ENCODE data around the gene TRMT2A.
"Not testable (repeated sequence)": the region's sequence is repeated elsewhere in the genome, so short reads cannot be mapped to it uniquely, and the experiment has no call there.

TRMT2A gene

GRCh38 chr22:20083157-20083890, 33.7 kb downstream of the TRMT2A start:
- no peak for DNase-seq

GRCh38 chr22:20080776-20081654, 36.0 kb downstream of the TRMT2A start:
- DNase-seq, result peak; percentile 14

DNA sequence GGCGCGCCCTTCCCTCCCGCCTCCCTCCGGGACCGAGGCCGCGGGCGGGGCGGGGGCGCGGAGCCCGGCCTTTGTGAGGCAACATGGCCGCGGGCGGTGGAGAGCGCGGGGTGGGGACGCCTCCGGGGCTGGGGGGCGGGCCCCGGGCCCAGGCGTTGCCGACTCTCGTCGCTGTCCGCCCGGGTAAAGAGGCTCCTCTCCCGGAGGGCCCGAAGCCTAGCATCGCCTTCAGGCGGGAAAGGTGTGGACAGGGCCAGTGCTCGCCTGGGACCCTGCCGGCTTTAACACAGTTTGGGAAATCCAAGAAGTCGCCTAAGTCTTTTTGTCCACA, 36.6 kb downstream of the TRMT2A start:
- no peak for DNase-seq

DNA sequence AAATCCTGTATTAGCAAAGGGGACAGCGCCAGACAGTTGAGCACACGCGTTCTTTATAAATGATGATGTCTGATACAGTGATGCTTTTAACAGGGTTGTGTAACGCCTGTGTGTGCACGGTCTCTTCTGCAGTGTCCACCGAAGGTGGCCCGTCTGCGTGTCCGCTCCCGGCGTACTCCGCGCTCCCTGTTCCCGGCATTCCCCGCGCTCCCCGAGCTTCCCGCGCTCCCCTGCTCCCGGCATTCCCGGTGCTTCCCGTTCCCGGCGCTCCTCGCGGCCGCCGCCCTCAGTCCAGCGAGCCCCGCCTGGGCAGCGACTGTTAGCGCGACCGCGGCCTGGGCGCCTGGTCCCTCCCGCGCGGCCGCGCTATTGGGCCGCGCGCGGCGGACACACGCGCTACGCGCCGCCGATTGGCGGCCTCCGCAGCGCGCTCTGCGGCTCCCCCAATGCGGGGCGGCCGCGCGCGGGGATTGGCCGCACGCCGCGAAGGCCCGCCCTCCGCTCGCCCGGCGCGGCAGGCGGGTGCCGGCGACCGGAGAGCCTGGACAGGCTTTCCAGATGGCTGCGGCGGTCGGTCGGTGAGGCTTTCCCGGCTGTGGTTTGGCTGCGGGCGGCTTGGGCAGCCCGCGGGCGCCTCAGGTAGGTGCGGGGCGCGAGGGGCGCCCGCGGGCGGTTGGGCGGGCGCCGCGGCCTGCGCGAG, 37.1 kb downstream of the TRMT2A start, which contains the start of gene DGCR8:
Gene DGCR8 (plus strand): TSS at position 497 of the 700 bp plus-strand sequence. CDS start 5,723 bp downstream, outside the sequence.
- DNase-seq, result peak; percentile 93

GRCh38 chr22:20076627-20077172, 40.3 kb downstream of the TRMT2A start:
- no peak for DNase-seq

GRCh38 chr22:20071524-20071972, 45.5 kb downstream of the TRMT2A start:
- no peak for DNase-seq

- no peak for DNase-seq
Observed at GRCh38 chr22:20069331-20070042, 47.5 kb downstream of the TRMT2A start.

DNA sequence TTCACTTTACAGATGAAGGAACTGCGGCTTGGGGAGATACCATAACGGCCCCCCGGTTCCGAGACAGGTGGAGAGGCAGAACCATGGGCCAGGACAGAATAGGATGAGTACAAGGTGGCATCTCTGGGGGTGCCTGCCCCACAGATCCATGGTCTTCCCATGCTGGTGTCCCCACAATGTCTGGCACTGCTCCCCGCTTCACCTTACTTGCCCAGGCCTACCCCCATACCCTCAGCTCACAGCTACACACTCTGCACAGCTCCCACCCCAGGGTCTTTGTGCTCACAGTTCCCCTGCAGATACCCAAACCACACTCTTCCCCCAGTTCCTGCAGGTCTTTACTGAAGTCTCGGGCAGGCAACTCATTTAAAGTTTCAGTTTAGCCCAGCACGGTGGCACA, 48.4 kb downstream of the TRMT2A start:
- no peak for DNase-seq

- not testable (repeated sequence) for DNase-seq
Observed at GRCh38 chr22:20067384-20067682, 49.7 kb downstream of the TRMT2A start.

DNA sequence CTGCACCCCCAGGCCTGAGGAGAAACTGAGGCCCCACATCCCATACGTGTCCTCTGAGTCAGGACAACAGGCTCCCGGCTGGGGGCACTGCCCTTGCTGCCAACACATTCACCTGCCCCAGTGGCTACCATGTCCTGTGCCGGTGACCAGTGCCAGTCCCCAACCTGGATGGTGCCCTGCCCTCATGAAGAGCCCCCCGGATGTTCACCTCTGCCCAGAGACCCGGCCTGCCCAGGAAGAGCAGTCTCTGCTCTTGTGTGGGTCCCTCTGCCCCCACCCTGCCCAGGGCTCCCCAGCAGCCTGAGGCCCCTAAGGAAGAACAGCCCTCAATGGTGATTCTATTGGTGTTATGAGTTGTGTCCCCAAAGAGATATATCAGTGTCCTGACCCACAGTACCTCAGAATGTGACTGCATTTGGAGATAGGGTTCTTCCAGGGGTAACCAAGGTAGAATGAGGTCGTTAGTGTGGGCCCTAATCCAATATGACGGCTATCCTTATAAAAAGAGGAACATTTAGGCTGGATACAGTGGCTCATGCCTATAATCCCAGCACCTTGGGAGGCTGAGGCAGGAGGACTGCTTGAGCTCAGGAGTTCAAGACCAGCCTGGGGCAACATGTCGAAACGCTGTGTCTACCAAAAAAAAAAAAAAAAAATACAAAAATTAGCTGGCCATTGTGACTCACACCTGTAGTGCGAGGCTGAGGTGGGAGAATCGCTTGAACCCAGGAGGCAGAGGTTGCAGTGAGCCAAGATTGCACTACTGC, 50.2 kb downstream of the TRMT2A start:
- no peak for DNase-seq

GRCh38 chr22:20065896-20066616, 51.0 kb downstream of the TRMT2A start:
- DNase-seq, result no peak

DNA sequence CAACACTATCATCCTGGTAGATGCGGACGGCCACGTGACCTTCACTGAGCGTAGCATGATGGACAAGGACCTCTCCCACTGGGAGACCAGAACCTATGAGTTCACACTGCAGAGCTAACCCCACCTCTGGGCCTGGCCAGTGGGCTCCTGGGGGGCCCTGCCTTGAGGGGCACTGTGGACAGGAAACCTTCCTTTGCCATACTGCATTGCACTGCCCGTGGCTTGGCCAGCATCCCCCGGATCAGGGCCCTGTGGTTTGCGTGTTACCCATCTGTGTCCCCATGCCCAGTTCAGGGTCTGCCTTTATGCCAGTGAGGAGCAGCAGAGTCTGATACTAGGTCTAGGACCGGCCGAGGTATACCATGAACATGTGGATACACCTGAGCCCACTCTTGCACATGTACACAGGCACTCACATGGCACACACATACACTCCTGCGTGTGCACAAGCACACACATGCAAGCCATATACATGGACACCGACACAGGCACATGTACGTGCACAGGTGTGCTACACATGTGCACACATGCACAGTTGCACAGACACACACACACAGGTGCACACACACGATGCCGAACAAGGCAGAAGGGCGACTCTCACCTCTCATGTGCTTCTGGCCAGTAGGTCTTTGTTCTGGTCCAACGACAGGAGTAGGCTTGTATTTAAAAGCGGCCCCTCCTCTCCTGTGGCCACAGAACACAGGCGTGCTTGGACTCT, 52.3 kb downstream of the TRMT2A start:
- DNase-seq, result no peak

GRCh38 chr22:20064140-20064480, 52.9 kb downstream of the TRMT2A start:
- DNase-seq, result no peak

DNA sequence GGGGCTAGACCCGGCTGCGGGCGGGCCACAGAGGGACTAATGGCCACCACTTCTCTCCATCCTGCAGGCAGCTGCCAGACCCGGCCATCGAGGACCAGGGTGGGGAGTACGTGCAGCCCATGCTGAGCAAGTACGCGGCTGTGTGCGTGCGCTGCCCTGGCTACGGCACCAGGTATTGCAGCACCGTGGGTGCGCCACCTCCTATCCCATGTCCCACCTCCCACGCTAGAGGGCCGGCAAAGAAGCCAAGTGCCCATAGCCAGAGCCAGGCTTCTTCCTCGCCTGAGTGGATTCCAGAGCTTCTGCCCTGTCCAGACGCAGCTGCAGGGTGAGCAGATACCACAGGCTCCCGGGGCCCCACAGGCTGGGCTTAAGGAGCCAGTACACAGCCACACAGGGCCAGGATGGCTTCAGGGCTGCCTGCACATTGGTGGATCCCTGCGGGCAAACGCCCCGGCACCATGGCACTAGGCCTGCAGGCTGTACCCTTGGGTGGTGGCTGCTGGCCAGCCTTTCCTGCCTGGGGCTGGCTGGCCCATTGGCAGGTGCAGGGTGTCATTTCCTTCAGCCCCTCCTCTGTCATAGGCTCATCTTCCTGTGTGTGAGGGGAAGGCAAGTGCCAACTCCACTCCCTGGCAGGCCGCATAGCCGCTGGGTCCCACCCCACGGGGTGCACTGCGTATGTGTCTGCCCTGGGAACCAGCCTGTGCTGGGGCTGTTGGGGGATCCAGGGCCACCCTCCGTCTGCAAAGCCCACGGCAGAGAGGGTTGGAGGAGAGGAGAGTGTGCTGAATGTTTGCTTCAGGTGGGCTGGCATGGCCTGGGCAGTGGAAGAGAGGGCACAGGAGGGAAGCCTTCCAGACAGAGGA, 53.5 kb downstream of the TRMT2A start:
- DNase-seq, result no peak

- DNase-seq, result no peak
Observed at GRCh38 chr22:20062766-20063083, 54.3 kb downstream of the TRMT2A start.

- no peak for DNase-seq
Observed at GRCh38 chr22:20062043-20062765, 54.8 kb downstream of the TRMT2A start.

Measured in NCI-H1105 treated with DMSO at 0.1 percent for 48 hours (cell line).